Left lobe of liver (tissue), 2 donors: ENCODE data around the gene PPP2R3A. TPM values are rescaled to one million over a fixed set of nuclear protein-coding genes. Genes with fewer than 3 reads are reported as not detected.
"Not testable (repeated sequence)": the region's sequence is repeated elsewhere in the genome, so short reads cannot be mapped to it uniquely, and the experiment has no call there.

ENCODE experiments used
- ATAC-seq: fragments of 200-7000 bp; cut with Tn5 transposase; one replicate; pipeline ENCODE4 v1.9.1; 2020; ENCODE audit warnings: mild to moderate bottlenecking, moderate library complexity
- DNase-seq: peaks from one replicate; pipeline ENCODE4 v3.0.0-alpha.2; 2020; ENCODE audit warnings: low spot score
- total RNA-seq: library from RNA; stranded (reverse); gene quantifications from one replicate; pipeline ENCODE4 v1.2.1, GENCODE V29; 2021
- donor health status: DM: no; HTN: no; CAD: no; lungs with moderate emphysema.
- donor health status: DM: no; HTN: yes; CAD: no.

The PPP2R3A gene
- total RNA-seq, 1 donor from 2014 or later: 1.5 TPM

DNA sequence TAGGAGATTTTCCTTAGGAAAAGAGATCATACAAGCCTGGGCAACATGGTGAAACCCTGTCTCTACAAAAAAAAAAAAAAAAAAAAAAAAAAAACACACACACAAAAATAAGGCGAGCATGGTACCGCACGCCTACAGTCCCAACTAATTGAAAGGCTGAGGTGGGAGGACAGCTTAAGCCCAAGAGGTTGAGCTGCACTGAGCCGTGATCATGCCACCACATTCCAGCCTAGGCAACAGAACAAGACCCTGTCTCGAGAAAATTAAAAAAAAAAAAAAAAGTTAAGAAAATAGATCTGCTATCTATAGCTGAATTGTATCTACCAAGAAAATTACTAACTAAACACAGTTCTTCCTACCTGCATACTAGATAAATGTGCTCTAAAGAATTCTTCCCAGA is 223.5 kb downstream of the PPP2R3A start:
- DNase-seq (no peak), ATAC-seq (no peak)

DNA sequence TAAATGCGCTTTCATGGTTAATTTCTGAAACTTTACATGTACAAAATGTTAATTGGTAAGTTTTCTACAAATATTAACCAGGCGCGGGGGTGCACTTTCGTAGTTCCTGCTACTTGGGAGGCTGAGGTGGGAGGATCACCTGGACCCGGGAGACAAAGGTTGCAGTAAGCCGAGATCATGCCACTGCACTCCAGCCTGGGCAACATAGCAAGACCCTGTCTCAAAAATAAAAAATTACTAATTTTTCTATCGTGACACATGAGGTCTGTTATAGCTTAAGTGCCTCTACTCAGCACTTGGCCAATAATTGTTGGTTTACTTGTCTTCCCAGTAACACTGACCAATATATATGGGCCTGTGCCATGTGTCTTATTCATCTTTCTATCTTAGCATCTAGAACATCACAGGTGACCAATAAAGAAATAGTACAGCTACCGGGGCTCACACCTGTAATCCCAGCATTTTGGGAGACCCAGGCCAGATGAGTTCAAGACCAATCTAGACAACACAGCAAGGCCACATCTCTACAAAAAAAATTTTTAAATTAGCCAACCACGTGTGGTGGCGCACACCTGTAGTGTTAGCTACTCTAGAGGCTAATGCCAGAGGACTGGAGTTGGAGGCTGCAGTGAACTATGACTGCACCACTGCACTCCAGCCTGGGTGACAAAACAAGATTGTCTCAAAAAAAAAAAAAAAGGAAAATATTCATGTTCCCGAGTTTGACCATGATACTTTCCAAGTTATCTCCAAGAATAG is 224.5 kb downstream of the PPP2R3A start:
- ATAC-seq: no peak
- no peak for DNase-seq

- DNase-seq, ATAC-seq: not testable (repeated sequence)
These were observed 226.7 kb downstream of the PPP2R3A start for GRCh38 chr3:136192195-136192594.

DNA sequence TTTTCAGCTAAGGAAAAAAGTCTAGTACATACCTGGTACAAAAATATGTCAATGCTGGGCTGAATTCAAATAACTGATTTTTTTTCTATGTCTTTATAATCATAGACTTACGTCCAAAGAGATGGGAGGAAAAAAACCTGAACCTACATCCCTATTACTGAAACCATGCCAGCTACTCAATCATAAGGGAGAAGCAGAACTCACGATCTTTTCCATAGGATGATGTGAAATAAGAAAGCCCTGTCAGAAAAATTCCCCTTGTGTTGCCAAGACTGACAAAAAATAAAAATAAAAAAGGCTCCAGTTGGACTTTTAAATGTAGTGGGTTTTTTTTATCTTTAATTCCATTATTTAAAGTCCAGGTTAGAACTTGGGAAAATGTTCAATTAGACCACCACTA is 227.3 kb downstream of the PPP2R3A start:
- DNase-seq (no peak), ATAC-seq (no peak)

- DNase-seq (no peak), ATAC-seq (no peak)
These were observed 227.9 kb downstream of the PPP2R3A start for GRCh38 chr3:136193278-136194054.

GRCh38 chr3:136194409-136195257 is 229.1 kb downstream of the PPP2R3A start:
- no peak for ATAC-seq
- peak; percentile 63 for DNase-seq

DNA sequence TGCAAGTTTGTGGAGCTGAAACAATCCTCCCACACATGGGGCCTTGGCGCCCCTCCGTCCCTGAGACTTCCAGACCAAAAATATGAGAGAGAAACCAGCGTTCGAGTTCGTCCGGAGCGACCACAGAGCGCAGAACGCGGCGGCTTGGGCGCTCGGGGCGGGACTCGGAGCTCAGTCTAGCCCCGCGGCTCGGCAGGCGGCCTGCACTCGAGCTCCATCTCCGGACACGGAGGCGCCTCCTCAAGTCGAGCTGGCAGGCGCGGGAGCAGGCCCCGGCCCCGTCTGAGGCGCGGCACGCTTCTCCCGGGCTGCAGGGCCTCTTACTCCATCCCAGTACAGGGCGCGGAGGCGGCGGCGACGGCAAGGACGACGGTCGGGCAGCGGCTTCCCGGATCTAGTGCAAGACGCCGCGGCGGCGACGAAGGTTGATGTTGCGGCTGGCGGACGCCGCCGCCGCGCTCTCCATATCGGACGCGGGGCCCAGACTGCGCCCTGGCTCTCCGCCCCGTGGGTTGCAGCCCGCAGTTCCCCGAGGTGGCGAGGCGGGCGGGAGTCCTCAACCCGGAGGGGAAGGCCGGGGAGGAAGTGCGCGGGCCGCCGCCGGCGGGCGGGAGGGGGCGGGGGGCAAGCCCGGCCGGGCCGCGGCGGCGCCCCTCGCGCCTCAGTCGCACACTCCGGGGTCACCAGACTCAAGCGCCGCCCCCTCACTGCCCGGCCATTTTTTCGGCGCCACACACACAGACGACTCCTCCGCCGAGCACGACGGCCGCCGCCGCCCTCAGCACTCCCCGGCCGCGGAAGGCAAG is 229.9 kb downstream of the PPP2R3A start:
- ATAC-seq (peak; percentile 55), DNase-seq (no peak)

DNA sequence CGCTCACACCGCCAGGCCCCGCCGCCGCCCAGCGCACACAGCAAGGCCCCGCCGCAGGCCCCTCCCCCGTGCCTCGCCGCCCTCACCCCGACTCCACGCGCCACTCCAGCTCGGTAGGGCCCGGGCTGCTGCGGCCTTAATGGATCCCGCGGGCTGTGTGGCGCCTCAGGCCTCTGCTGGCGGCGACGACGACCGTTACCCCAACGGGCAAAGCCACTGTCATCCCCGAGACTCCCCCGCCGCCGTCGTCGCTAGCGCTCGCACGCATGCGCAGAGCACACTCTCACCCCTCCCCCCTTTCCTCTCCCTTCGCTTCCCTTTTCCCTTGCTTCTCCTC is 230.5 kb downstream of the PPP2R3A start, which contains the start of gene MSL2:
TSS of gene MSL2 (minus strand) at position 272 of the 337 bp plus-strand sequence. CDS start 1,222 bp downstream, outside the sequence.
- ATAC-seq (peak; percentile 54), DNase-seq (no peak)

GRCh38 chr3:136196401-136197158 is 231.1 kb downstream of the PPP2R3A start:
- DNase-seq: peak; percentile 99

GRCh38 chr3:136197159-136197793 is 231.7 kb downstream of the PPP2R3A start:
- DNase-seq (no peak), ATAC-seq (peak; percentile 52)

More at GRCh38 chr3:136196401-136197158, 231.1 kb downstream of the PPP2R3A start:
- ATAC-seq: peak; percentile 77

Other genes starting within 250 kb of the PPP2R3A start
- 14.5 TPM for gene MSL2, start 230.6 kb downstream of the PPP2R3A start, total RNA-seq